Suprapubic skin (tissue), 4 donors: ENCODE results near the gene QKI. TPM values are rescaled to one million over a fixed set of nuclear protein-coding genes. Genes with fewer than 3 reads are reported as not detected.

Source experiments
- DNase-seq, 2 donors: peaks; one replicate each; pipeline ENCODE4 v3.0.0-alpha.2; 2019; ENCODE audit warnings: low spot score in 2 of 2
- H3K27ac ChIP-seq: fragments of 200-600 bp; sonication (generic); one replicate; pipeline ENCODE4 v1.5.1; 2019
- H3K27me3 ChIP-seq: fragments of 200-600 bp; sonication (generic); one replicate; pipeline ENCODE4 v1.5.1; 2019
- H3K36me3 ChIP-seq: fragments of 200-600 bp; sonication (generic); one replicate; pipeline ENCODE4 v1.5.1; 2019
- H3K4me1 ChIP-seq: fragments of 200-600 bp; sonication (generic); one replicate; pipeline ENCODE4 v1.5.1; 2019
- H3K4me3 ChIP-seq: fragments of 200-600 bp; sonication (generic); one replicate; pipeline ENCODE4 v1.5.1; 2019; ENCODE audit warnings: mild to moderate bottlenecking
- H3K9me3 ChIP-seq: fragments of 200-600 bp; sonication (generic); one replicate; pipeline ENCODE4 v1.5.1; 2019
- EP300 ChIP-seq: sonication (generic); formaldehyde crosslinking; IDR thresholded peaks from one replicate; pipeline ENCODE4 v1.6.1; 2017; ENCODE audit warnings: antibody characterized with exemption
- POLR2A ChIP-seq, 2 donors: fragments of 450-650 bp; IDR thresholded peaks; one replicate each; pipeline ENCODE4 v1.6.1; 2017; ENCODE audit warnings: antibody characterized with exemption in 2 of 2, mild to moderate bottlenecking in 2 of 2, moderate library complexity in 2 of 2
- POLR2AphosphoS5 ChIP-seq, 3 donors: sonication (generic); formaldehyde crosslinking; IDR thresholded peaks; one replicate each; pipeline ENCODE4 v1.6.1; 2017; ENCODE audit warnings: antibody characterized with exemption in 3 of 3
- WGBS: methylation state at CpG from one replicate; pipeline ENCODE4 v1.1.5; 2018; 5-methylcytosine and 5-hydroxymethylcytosine counted together
- total RNA-seq, 4 donors: library from RNA; depleted of rRNA; stranded (reverse); fragments of >200 nt; gene quantifications; one replicate each; pipeline ENCODE4 v1.1.0, GENCODE V29; 2016
- TF ChIP-seq, protein P1 (sequence below), 2 donors: fragments of 200-600 bp in 1 of 2; fragments of 450-650 bp in 1 of 2; sonication (generic) in 1 of 2; IDR thresholded peaks; one replicate each; pipeline ENCODE4 v1.5.1; 2016 to 2019; ENCODE audit warnings: antibody characterized with exemption in 2 of 2, mild to moderate bottlenecking in 1 of 2, moderate library complexity in 1 of 2

Gene QKI
- total RNA-seq, 4 donors from 2014 or later, result 149 to 187 (median 165) TPM

DNA sequence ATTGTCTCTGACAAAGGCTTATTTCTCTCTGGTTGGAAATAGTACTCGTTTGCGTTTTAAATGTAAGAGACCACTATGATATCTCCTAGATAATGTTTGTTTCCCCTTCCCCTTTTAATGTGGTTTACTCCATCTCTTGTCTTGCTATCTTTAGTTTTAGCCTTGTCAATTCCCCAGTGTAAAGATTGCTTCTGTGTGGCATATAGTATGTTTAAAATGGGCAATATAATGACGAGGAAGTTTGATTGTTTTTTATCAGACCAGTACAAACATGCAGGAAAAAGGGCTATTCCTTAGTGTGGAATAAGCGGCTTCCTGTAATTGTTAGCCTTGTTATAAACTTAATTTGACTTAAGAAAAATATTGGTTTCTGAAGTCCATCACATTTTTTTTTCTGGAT lies 3.1 kb downstream of the QKI start:
- H3K9me3 ChIP-seq, result no peaks in the 10 kb centered on the region
- H3K27me3 ChIP-seq, result no peaks in the 10 kb centered on the region
- DNase-seq, result no peak
- peaks cover 51% of the 10 kb centered on the region for H3K4me1 ChIP-seq
- 5% methylated on average over 4 of the region's 4 CpGs for WGBS
- H3K4me3 ChIP-seq, result peak overlapping the region; percentile 97
- H3K27ac ChIP-seq, result peak overlapping the region; percentile 100
- TF ChIP-seq EP300, result no peak
- no peak for TF ChIP-seq POLR2AphosphoS5 (IDR thresholded peaks at IDR 0.05)
- no peak for TF ChIP-seq POLR2A (IDR thresholded peaks at IDR 0.05)
- TF ChIP-seq, protein P1, sequence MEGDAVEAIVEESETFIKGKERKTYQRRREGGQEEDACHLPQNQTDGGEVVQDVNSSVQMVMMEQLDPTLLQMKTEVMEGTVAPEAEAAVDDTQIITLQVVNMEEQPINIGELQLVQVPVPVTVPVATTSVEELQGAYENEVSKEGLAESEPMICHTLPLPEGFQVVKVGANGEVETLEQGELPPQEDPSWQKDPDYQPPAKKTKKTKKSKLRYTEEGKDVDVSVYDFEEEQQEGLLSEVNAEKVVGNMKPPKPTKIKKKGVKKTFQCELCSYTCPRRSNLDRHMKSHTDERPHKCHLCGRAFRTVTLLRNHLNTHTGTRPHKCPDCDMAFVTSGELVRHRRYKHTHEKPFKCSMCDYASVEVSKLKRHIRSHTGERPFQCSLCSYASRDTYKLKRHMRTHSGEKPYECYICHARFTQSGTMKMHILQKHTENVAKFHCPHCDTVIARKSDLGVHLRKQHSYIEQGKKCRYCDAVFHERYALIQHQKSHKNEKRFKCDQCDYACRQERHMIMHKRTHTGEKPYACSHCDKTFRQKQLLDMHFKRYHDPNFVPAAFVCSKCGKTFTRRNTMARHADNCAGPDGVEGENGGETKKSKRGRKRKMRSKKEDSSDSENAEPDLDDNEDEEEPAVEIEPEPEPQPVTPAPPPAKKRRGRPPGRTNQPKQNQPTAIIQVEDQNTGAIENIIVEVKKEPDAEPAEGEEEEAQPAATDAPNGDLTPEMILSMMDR (IDR thresholded peaks at IDR 0.05), result no peak
- no peaks in the 10 kb centered on the region for H3K36me3 ChIP-seq

DNA sequence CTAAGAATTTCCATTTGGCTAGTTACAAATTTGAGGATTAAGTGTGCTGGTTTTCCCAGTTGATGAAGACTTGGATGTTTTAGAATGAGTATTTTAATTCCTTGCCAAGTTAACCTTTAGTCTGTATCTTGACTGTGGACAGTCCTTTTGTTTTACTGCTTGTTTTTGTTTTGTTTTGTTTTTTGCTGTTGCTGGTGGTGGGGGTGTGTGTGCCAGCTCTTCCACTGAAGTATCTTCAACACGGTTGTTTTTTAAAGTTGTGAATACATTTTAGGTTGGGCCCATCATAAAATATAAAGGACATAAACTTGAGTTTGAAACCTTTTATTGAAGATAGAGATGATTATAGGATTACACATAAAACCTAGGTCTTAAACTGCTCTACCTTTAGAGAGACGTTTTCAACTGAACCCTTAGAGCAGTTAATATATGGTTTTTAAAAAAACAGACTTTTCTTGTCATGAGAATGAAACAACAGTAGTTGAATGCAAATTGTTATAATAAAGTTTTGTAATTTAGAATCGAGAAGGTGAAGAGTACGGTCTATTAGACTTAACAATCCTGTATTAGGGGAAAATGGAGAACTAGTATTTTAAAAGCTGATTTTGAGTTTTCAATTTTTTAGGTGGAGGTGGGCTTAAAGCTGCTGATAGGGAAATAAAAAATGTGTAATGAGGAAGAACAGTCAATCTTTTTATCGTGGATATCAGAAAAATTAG lies 4.0 kb downstream of the QKI start:
- 17% methylated on average over 5 of the region's 5 CpGs for WGBS
- no peaks in the 10 kb centered on the region for H3K9me3 ChIP-seq
- peak overlapping the region; percentile 97 for H3K4me3 ChIP-seq
- peak overlapping the region; percentile 100 for H3K27ac ChIP-seq
- H3K4me1 ChIP-seq, result peaks cover 55% of the 10 kb centered on the region
- no peaks in the 10 kb centered on the region for H3K27me3 ChIP-seq
- H3K36me3 ChIP-seq, result no peaks in the 10 kb centered on the region
- no peak for DNase-seq
- TF ChIP-seq, protein P1 (IDR thresholded peaks at IDR 0.05), result no peak
- TF ChIP-seq EP300, result no peak
- no peak for TF ChIP-seq POLR2AphosphoS5 (IDR thresholded peaks at IDR 0.05)
- no peak for TF ChIP-seq POLR2A (IDR thresholded peaks at IDR 0.05)

DNA sequence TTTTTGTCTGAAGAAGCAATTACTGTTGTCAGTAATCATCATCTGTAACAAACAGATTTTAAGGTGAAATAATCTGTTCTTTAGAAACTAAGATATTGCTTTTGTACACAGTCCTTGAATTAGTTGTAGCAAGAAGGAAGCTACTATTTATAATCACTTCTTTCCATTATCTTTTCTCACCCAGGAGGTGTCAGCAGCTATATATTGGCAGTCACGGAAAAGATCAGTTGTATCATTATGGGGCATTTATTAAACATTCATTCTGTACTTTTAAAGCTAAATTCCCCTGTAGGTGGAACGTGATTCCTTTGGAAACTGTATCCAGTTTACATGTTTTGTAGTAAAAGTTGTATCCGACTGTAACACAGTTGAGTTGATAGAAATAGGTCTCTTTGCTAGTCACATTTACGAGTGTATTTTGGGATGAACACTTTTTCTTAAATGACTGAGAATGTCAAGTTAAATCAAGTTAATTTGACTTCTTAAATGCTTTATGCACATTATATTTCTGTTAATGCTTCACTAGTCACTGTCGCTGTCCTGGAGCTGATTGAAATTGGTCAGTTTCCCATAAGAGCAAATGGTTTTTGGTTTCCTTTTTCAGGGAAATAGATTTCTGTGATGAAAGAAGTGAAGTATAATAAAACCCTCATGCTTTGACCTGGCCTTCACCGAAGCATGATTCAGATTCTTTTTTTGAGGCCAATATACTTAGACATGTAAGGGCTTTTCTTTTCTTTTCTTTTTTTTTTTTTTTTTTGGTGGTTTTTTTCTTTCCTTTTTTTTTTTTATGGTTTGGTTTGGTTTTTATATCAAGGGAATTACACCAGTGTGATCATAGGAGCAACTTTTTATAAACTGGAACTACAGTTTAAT lies 5.1 kb downstream of the QKI start:
- Histone ChIP-seq H3K4me3 (peak overlapping the region; percentile 97), H3K27me3 (no peaks in the 10 kb centered on the region), H3K36me3 (no peaks in the 10 kb centered on the region), H3K9me3 (no peaks in the 10 kb centered on the region), H3K4me1 (peaks cover 66% of the 10 kb centered on the region), H3K27ac (peak overlapping the region; percentile 100)
- DNase-seq, result no peak
- TF ChIP-seq EP300, result no peak
- TF ChIP-seq, protein P1 (IDR thresholded peaks at IDR 0.05), result no peak
- no peak for TF ChIP-seq POLR2A (IDR thresholded peaks at IDR 0.05)
- no peak for TF ChIP-seq POLR2AphosphoS5 (IDR thresholded peaks at IDR 0.05)
- WGBS, result 8% methylated on average over 6 of the region's 6 CpGs

DNA sequence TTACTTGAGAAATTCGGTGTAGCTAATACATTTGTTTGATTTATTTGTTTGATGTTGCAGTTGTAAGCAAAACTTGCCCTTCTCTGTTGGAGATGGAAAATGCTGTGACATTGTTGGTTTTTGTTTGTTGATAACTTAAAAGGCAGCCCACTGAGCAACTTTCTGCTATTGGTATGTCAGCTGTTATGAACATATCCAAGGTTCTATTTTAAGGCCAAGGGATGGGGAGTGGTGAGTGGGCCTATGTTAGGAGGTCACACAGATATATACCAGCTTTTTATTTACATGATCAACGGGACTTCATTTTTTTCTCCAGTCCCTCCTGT lies 5.7 kb downstream of the QKI start:
- no peaks in the 10 kb centered on the region for H3K9me3 ChIP-seq
- H3K27ac ChIP-seq, result peak overlapping the region; percentile 39
- H3K4me1 ChIP-seq, result peaks cover 70% of the 10 kb centered on the region
- no peaks in the 10 kb centered on the region for H3K36me3 ChIP-seq
- no peak for TF ChIP-seq POLR2AphosphoS5 (IDR thresholded peaks at IDR 0.05)
- DNase-seq, result no peak
- H3K27me3 ChIP-seq, result no peaks in the 10 kb centered on the region
- peak overlapping the region; percentile 97 for H3K4me3 ChIP-seq
- WGBS, result 21% methylated on average over 2 of the region's 2 CpGs

DNA sequence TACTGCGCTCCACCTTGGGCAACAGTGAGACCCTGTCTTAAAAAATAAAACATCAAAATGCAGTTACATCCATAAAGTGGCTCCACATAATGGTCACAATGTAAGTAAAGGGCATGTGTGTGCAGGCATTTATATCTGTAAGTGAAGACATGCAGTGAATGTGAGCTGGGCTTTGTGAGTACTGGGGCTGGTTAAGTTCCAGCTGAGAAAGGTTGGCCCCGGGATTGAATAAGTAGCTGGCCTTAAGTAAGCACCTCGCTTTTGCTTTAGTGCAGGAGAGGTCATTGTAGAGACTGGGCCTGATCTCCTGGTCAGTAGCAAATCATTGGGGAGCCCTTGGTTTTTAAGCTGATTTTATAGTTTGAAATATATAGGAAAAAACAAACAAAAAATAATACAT lies 8.0 kb downstream of the QKI start:
- Histone ChIP-seq H3K36me3 (no peaks in the 10 kb centered on the region), H3K4me3 (no peak overlapping the region), H3K4me1 (peaks cover 81% of the 10 kb centered on the region), H3K27ac (no peak overlapping the region), H3K9me3 (no peaks in the 10 kb centered on the region), H3K27me3 (no peaks in the 10 kb centered on the region)
- no peak for TF ChIP-seq POLR2AphosphoS5 (IDR thresholded peaks at IDR 0.05)
- TF ChIP-seq, protein P1 (IDR thresholded peaks at IDR 0.05), result no peak
- no peak for TF ChIP-seq POLR2A (IDR thresholded peaks at IDR 0.05)
- TF ChIP-seq EP300, result no peak
- WGBS, result 85% methylated on average over 3 of the region's 3 CpGs
- no peak for DNase-seq
